ENCODE data around the gene KIAA1755.
"Not testable (repeated sequence)": the region's sequence is repeated elsewhere in the genome, so short reads cannot be mapped to it uniquely, and the experiment has no call there.

DNA sequence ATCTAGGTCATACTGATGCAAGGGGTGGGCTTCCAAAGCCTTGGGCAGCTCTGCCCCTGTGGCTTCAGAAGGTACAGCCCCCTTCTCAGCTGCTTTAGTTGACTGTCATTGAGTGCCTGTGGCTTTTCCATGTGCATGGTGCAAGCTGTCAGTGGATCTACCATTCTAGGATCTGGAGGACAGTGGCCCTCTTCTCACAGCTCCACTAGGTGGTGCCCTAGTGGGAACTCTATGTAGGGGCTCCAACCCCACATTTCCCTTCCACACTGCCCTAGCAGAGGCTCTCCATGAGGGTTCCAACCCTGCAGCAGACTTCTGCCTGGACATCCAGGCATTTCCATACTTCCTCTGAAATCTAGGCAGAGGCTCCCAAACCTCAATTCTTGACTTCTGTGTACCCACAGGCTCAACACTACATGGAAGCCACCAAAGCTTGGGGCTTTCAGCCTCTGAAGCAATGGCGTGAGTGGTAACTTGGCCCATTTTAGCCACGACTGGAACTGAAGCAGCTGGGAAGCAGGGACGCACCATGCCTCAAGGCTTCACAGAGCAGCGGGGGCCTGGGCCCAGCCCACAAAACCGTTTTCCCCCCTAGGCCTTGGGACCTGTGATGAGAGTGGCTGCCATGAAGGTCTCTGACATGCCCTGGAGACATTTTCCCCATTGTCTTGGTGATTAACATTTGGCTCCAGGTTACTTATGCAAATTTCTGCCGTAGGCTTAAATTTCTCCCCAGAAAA, 20.8 kb upstream of the KIAA1755 start:
- not testable (repeated sequence) for TF ChIP-seq EZH2, CTCF, EZH2phosphoT487 (IDR thresholded peaks at IDR 0.05)

All from neural progenitor cell (in vitro differentiated cells).